GM06990 (cell line): Measurements from ENCODE around the gene PRR36.

Experiments
- DNase-seq: peaks from one replicate; pipeline ENCODE4 v3.0.0-alpha.2; 2011; ENCODE audit not compliant: insufficient read length; ENCODE audit errors: extremely low read depth
- H3K27me3 ChIP-seq: replicated peaks from 2 replicates; pipeline ENCODE4 v1.6.0; 2011; ENCODE audit warnings: low read length; ENCODE audit not compliant: control insufficient read depth, insufficient read depth
- H3K36me3 ChIP-seq: 2 replicates; pipeline ENCODE4 v1.5.1; 2011; ENCODE audit warnings: low read length; ENCODE audit not compliant: control insufficient read depth, insufficient read depth
- H3K4me3 ChIP-seq: replicated peaks from 2 replicates; pipeline ENCODE4 v1.5.1; 2011; ENCODE audit warnings: low read depth, mild to moderate bottlenecking, control low read depth, low read length
- CTCF ChIP-seq: IDR thresholded peaks from 2 replicates; pipeline ENCODE4 v1.5.1; 2011; ENCODE audit warnings: low read length, control low read depth, mild to moderate bottlenecking, inconsistent platforms; ENCODE audit not compliant: insufficient read depth, poor library complexity, severe bottlenecking

Gene PRR36

DNA sequence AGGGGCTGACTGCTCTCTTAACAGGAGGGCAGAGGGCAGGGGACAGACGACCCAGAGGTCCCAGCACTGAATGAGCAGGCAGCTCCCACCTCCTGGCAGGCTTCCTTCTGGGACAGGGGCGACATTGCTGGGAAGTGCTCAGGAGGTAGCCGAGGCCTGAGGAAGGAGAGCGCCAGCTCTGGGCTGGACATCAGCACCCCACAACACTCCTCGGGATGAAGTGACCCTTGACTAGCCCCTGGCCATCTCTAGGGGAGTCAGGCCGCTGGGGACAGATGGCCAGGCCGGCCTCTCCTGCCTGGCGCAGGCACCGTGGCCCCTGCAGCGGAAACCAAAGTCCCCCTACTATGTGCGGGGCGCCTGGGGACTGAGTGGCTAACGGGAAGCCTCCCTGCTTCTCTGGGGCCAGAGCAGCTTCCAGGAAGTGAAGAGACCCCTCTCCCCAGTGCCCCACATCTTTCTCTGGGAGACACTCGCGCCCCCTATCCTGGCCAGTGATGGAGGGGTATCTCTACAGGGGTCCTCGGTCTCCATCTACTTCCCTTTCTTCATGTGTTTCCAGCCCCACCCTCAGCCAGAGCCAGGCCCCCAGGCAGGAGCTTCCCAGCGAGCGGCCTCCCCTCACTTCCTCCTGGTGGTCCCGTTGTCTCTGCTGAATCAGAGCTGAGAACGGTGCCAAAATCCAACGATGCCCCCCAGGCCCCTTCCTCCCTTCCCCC, 10.1 kb downstream of the PRR36 start:
- TF ChIP-seq CTCF: no peak
- Histone ChIP-seq H3K4me3 (no peak overlapping the region), H3K36me3 (no peaks in the 10 kb centered on the region; the same call in 1 of the 2 replicates), H3K27me3 (no peaks in the 10 kb centered on the region)
- no peak for DNase-seq

- Histone ChIP-seq H3K27me3 (no peaks in the 10 kb centered on the region), H3K4me3 (no peak overlapping the region), H3K36me3 (no peaks in the 10 kb centered on the region; the same call in 1 of the 2 replicates)
- no peak for TF ChIP-seq CTCF
- DNase-seq: no peak
Measured at GRCh38 chr19:7863157-7863970, 10.8 kb downstream of the PRR36 start.

GRCh38 chr19:7862413-7862951, 11.7 kb downstream of the PRR36 start:
- peak; percentile 73 for DNase-seq
- H3K36me3 ChIP-seq: no peaks in the 10 kb centered on the region; the same call in 1 of the 2 replicates
- H3K27me3 ChIP-seq: no peaks in the 10 kb centered on the region
- no peak overlapping the region for H3K4me3 ChIP-seq
- no peak for TF ChIP-seq CTCF

GRCh38 chr19:7861619-7862412, 12.4 kb downstream of the PRR36 start:
- H3K27me3 ChIP-seq: no peaks in the 10 kb centered on the region
- no peaks in the 10 kb centered on the region; the same call in 1 of the 2 replicates for H3K36me3 ChIP-seq
- no peak for DNase-seq
- H3K4me3 ChIP-seq: no peak overlapping the region
- TF ChIP-seq CTCF: peak; percentile 6
